Dendritic cell treated with granulocyte-macrophage colony-stimulating factor and Interleukin-4, amounts not matched to agents 40 ng/mL and 50 ng/mL, for 4 days (primary cell): ENCODE data around the gene IFTAP.

ENCODE experiments used
- H3K27ac Mint-ChIP-seq: one replicate; pipeline ENCODE4 v1.8.0; 2022; ENCODE audit warnings: mild to moderate bottlenecking, mixed read lengths
- H3K27me3 Mint-ChIP-seq: one replicate; pipeline ENCODE4 v1.8.0; 2022; ENCODE audit warnings: mild to moderate bottlenecking, mixed read lengths
- H3K36me3 Mint-ChIP-seq: one replicate; pipeline ENCODE4 v1.8.0; 2022; ENCODE audit warnings: low read depth, mixed read lengths
- H3K4me1 Mint-ChIP-seq: one replicate; pipeline ENCODE4 v1.8.0; 2022; ENCODE audit warnings: low read depth, mixed read lengths
- H3K4me3 Mint-ChIP-seq: one replicate; pipeline ENCODE4 v1.8.0; 2022; ENCODE audit warnings: mild to moderate bottlenecking, moderate library complexity, mixed read lengths
- H3K9me3 Mint-ChIP-seq: one replicate; pipeline ENCODE4 v1.8.0; 2022; ENCODE audit warnings: mixed read lengths
- intact Hi-C: fragments of 100-400 bp; cut with micrococcal nuclease; formaldehyde crosslinking; loops from one replicate; pipeline ENCODE4 v1.15.0; 2022

Gene IFTAP

GRCh38 chr11:36693139-36693843 lies 99.0 kb downstream of the IFTAP start:
- Mint-ChIP-seq H3K27me3 (no peaks in the 10 kb centered on the region), H3K27ac (no peak overlapping the region), H3K4me3 (no peak overlapping the region), H3K36me3 (no peaks in the 10 kb centered on the region), H3K9me3 (no peaks in the 10 kb centered on the region), H3K4me1 (no peaks in the 10 kb centered on the region)
- intact Hi-C loops: no loop called here

GRCh38 chr11:36695111-36695510 lies 100.8 kb downstream of the IFTAP start:
- Mint-ChIP-seq H3K27ac (no peak overlapping the region), H3K4me1 (no peaks in the 10 kb centered on the region), H3K9me3 (no peaks in the 10 kb centered on the region), H3K36me3 (no peaks in the 10 kb centered on the region), H3K4me3 (no peak overlapping the region), H3K27me3 (no peaks in the 10 kb centered on the region)
- intact Hi-C loops: no loop called here

- Mint-ChIP-seq H3K27ac (no peak overlapping the region), H3K9me3 (no peaks in the 10 kb centered on the region), H3K27me3 (no peaks in the 10 kb centered on the region), H3K36me3 (no peaks in the 10 kb centered on the region), H3K4me3 (no peak overlapping the region), H3K4me1 (no peaks in the 10 kb centered on the region)
- intact Hi-C loops: no loop called here
Measured at GRCh38 chr11:36695571-36695970, 101.3 kb downstream of the IFTAP start.

GRCh38 chr11:36696550-36696949 lies 102.2 kb downstream of the IFTAP start:
- Mint-ChIP-seq H3K36me3 (no peaks in the 10 kb centered on the region), H3K27me3 (no peaks in the 10 kb centered on the region), H3K9me3 (no peaks in the 10 kb centered on the region), H3K27ac (no peak overlapping the region), H3K4me1 (no peaks in the 10 kb centered on the region), H3K4me3 (no peak overlapping the region)
- intact Hi-C loops: no loop called here

GRCh38 chr11:36699271-36699670 lies 105.0 kb downstream of the IFTAP start:
- Mint-ChIP-seq H3K4me3 (no peak overlapping the region), H3K27ac (no peak overlapping the region), H3K36me3 (no peaks in the 10 kb centered on the region), H3K4me1 (peaks cover 6% of the 10 kb centered on the region), H3K27me3 (peaks cover 2% of the 10 kb centered on the region), H3K9me3 (no peaks in the 10 kb centered on the region)
- intact Hi-C loops: no loop called here

GRCh38 chr11:36700246-36700645 lies 105.9 kb downstream of the IFTAP start:
- Mint-ChIP-seq H3K27me3 (peaks cover 2% of the 10 kb centered on the region), H3K27ac (no peak overlapping the region), H3K4me3 (no peak overlapping the region), H3K36me3 (no peaks in the 10 kb centered on the region), H3K9me3 (no peaks in the 10 kb centered on the region), H3K4me1 (peaks cover 6% of the 10 kb centered on the region)
- intact Hi-C loops: no loop called here

GRCh38 chr11:36702330-36703054 lies 108.2 kb downstream of the IFTAP start:
- peaks cover 2% of the 10 kb centered on the region for H3K27me3 Mint-ChIP-seq

GRCh38 chr11:36703055-36703404 lies 108.7 kb downstream of the IFTAP start:
- Mint-ChIP-seq H3K36me3 (no peaks in the 10 kb centered on the region), H3K27ac (no peak overlapping the region), H3K27me3 (peaks cover 5% of the 10 kb centered on the region), H3K4me1 (peaks cover 6% of the 10 kb centered on the region), H3K4me3 (no peak overlapping the region), H3K9me3 (no peaks in the 10 kb centered on the region)
- intact Hi-C loops: no loop called here

More at GRCh38 chr11:36702330-36703054, 108.2 kb downstream of the IFTAP start:
- Mint-ChIP-seq H3K4me1 (peaks cover 6% of the 10 kb centered on the region), H3K4me3 (no peak overlapping the region), H3K27ac (no peak overlapping the region), H3K36me3 (no peaks in the 10 kb centered on the region), H3K9me3 (no peaks in the 10 kb centered on the region)
- intact Hi-C loops: loop anchor here (1.0 kb wide), 1 partner anchor 45 kb away; no protein-coding TSS in a partner anchor
